ENCODE results near the gene NUTF2. TPM values are rescaled to one million over a fixed set of nuclear protein-coding genes. Genes with fewer than 3 reads are reported as not detected.

The NUTF2 gene
- total and polyA plus RNA-seq, 2 of the 4 experiments (the other 2 are of a cell fraction) = 42.7 to 361 TPM

- Histone ChIP-seq H3K56ac (ENCODE audit: extremely low read depth, insufficient read depth, low read length) (no peak overlapping the region), H3K27me3 (ENCODE audit: control insufficient read depth, insufficient read depth, low read length) (no peaks in the 10 kb centered on the region), H2AFZ (replicated peaks; ENCODE audit: low read length, poor library complexity) (no peak overlapping the region), H3K9ac (ENCODE audit: low read depth, low read length) (no peak overlapping the region), H3K23ac (ENCODE audit: low read depth, low read length) (no peak overlapping the region), H3K4me1 (ENCODE audit: control insufficient read depth, insufficient read depth, low read length) (peaks cover 23% of the 10 kb centered on the region), H2BK5ac (ENCODE audit: low read depth, low read length, poor library complexity, severe bottlenecking) (no peak overlapping the region), H4K91ac (ENCODE audit: insufficient read depth, low read depth, low read length) (no peak overlapping the region), H4K5ac (ENCODE audit: low read depth, low read length) (no peak overlapping the region), H2BK20ac (ENCODE audit: low read depth, low read length) (no peak overlapping the region), H2BK120ac (ENCODE audit: low read depth, low read length) (no peak overlapping the region), H3K9me3 (ENCODE audit: control insufficient read depth, insufficient read depth, low read length) (no peaks in the 10 kb centered on the region), H3K14ac (replicated peaks; ENCODE audit: low read depth, low read length) (no peak overlapping the region), H2AK9ac (replicated peaks; ENCODE audit: low read depth, low read length, poor library complexity) (no peak overlapping the region), H3K9me1 (ENCODE audit: insufficient read depth, low read length) (peaks cover 30% of the 10 kb centered on the region), H3K4me2 (ENCODE audit: low read depth, low read length) (no peak overlapping the region), H3K27ac (ENCODE audit: insufficient read depth, low read length) (no peak overlapping the region), H2AK5ac (ENCODE audit: low read depth, low read length) (no peak overlapping the region), H3K36me3 (ENCODE audit: control insufficient read depth, insufficient read depth, low read length) (peaks cover 20% of the 10 kb centered on the region), H2BK15ac (ENCODE audit: low read depth, low read length) (no peak overlapping the region), H3K79me1 (ENCODE audit: low read depth in 1 of 2, low read length in 2 of 2) (peaks cover 16 to 58% of the 10 kb centered on the region in 2 experiments), H3K4ac (ENCODE audit: low read depth, low read length) (no peak overlapping the region), H3K18ac (ENCODE audit: low read depth, low read length) (no peak overlapping the region), H3K4me3 (ENCODE audit: insufficient read depth, low read depth, low read length) (no peak overlapping the region), H4K20me1 (ENCODE audit: insufficient read depth, low read length) (peaks cover 48% of the 10 kb centered on the region), H4K8ac (ENCODE audit: low read depth in 2 of 2, low read length in 2 of 2) (no peak overlapping the region)
- dilution Hi-C loops (cut with HindIII; ENCODE audit: low sequenced_read_pairs, unreplicated experiment) = no loop called here
- in situ Hi-C loops (cut with MboI; ENCODE audit: low sequenced_read_pairs) = no loop called here
- intact Hi-C loops (cut with micrococcal nuclease) = no loop called here
- no peak for TF ChIP-seq SMC3 (IDR thresholded peaks at IDR 0.05; ENCODE audit: low read depth, low read length)
- TF ChIP-seq POLR2A (IDR thresholded peaks at IDR 0.05; ENCODE audit: low read depth, low read length) = no peak
- TF ChIP-seq FOS (IDR thresholded peaks at IDR 0.05; ENCODE audit: low read depth, low read length) = no peak
- TF ChIP-seq ELK1 (IDR thresholded peaks at IDR 0.05; ENCODE audit: borderline replicate concordance, low read depth, low read length) = no peak
- TF ChIP-seq CEBPB (IDR thresholded peaks at IDR 0.05; ENCODE audit: low read depth, low read length) = no peak
- no peak for TF ChIP-seq CHD1 (IDR thresholded peaks at IDR 0.05; ENCODE audit: low read depth, low read length)
- no peak for TF ChIP-seq MXI1 (IDR thresholded peaks at IDR 0.05; ENCODE audit: borderline replicate concordance, low read depth, low read length)
- TF ChIP-seq RFX5 (IDR thresholded peaks at IDR 0.05; ENCODE audit: low read depth, low read length) = no peak
- no peak for TF ChIP-seq BHLHE40 (IDR thresholded peaks at IDR 0.05; ENCODE audit: low read depth, low read length)
- no peak for TF ChIP-seq RCOR1 (IDR thresholded peaks at IDR 0.05; ENCODE audit: insufficient replicate concordance, low read length)
- TF ChIP-seq, protein P1, sequence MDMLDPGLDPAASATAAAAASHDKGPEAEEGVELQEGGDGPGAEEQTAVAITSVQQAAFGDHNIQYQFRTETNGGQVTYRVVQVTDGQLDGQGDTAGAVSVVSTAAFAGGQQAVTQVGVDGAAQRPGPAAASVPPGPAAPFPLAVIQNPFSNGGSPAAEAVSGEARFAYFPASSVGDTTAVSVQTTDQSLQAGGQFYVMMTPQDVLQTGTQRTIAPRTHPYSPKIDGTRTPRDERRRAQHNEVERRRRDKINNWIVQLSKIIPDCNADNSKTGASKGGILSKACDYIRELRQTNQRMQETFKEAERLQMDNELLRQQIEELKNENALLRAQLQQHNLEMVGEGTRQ (IDR thresholded peaks at IDR 0.05; ENCODE audit: low read depth, low read length) = no peak
- TF ChIP-seq RAD21 (IDR thresholded peaks at IDR 0.05; ENCODE audit: low read length) = no peak
- no peak for DNase-seq
- 94% methylated on average over 3 of the region's 7 CpGs; no CpG with 5 or more reads in 1 of the 2 experiments for WGBS, 2 experiments (ENCODE audit: extremely low coverage in 2 of 2, insufficient read length in 1 of 2)
- POLR2A ChIA-PET (ENCODE audit: unreplicated experiment) = no interaction called here
- no peak for ATAC-seq (ENCODE audit: low read depth)
- CTCF ChIA-PET = no interaction called here
- no TSS peak for BruUV-seq (replicated peaks)
These were observed 68.2 kb downstream of the NUTF2 start for GRCh38 chr16:67914758-67915495.
